GM19372 (cell line): Measurements from ENCODE around the gene AK2.
"Not testable (repeated sequence)": the region's sequence is repeated elsewhere in the genome, so short reads cannot be mapped to it uniquely, and the experiment has no call there.

Experiments
- ATAC-seq: cut with Tn5 transposase; IDR thresholded peaks from one replicate; pipeline ENCODE4 v1.9.1; 2021; ENCODE audit warnings: mild to moderate bottlenecking, low read depth, moderate library complexity; ENCODE audit not compliant: unreplicated experiment

Gene AK2

GRCh38 chr1:33036526-33037503 lies at the start of gene AK2:
Gene AK2 (minus strand): TSS chr1:33036883. CDS start chr1:33036828, 55 bp downstream.
- peak; percentile 98 for ATAC-seq

GRCh38 chr1:33086384-33086850 lies 49.7 kb upstream of the AK2 start:
- ATAC-seq = no peak

GRCh38 chr1:33085332-33085731 lies 48.6 kb upstream of the AK2 start:
- no peak for ATAC-seq

GRCh38 chr1:33082575-33083108 lies 46.0 kb upstream of the AK2 start:
- no peak for ATAC-seq

- ATAC-seq = no peak
These were observed 45.0 kb upstream of the AK2 start for GRCh38 chr1:33081554-33082305.

- peak; percentile 96 for ATAC-seq
These were observed 44.3 kb upstream of the AK2 start, which contains the start of gene AZIN2 for GRCh38 chr1:33080885-33081553. Gene AZIN2 (plus strand): TSS chr1:33081153. CDS start chr1:33082250, 1,097 bp downstream.

GRCh38 chr1:33080373-33080772 lies 43.7 kb upstream of the AK2 start:
- no peak for ATAC-seq

- no peak for ATAC-seq
These were observed 41.4 kb upstream of the AK2 start for GRCh38 chr1:33078030-33078591.

- ATAC-seq = no peak
These were observed 37.7 kb upstream of the AK2 start for GRCh38 chr1:33074193-33074945.

- ATAC-seq = no peak
These were observed 36.0 kb upstream of the AK2 start for GRCh38 chr1:33072707-33073106.

- ATAC-seq = no peak
These were observed 33.9 kb upstream of the AK2 start for GRCh38 chr1:33070628-33071027.

- ATAC-seq = not testable (repeated sequence)
These were observed 31.4 kb upstream of the AK2 start for GRCh38 chr1:33068108-33068507.

- not testable (repeated sequence) for ATAC-seq
These were observed 29.8 kb upstream of the AK2 start for GRCh38 chr1:33066477-33066876.

GRCh38 chr1:33065301-33065700 lies 28.6 kb upstream of the AK2 start:
- ATAC-seq = no peak

- ATAC-seq = not testable (repeated sequence)
These were observed 27.6 kb upstream of the AK2 start for GRCh38 chr1:33064284-33064683.

- ATAC-seq = no peak
These were observed 25.2 kb upstream of the AK2 start for GRCh38 chr1:33061834-33062233.

GRCh38 chr1:33060579-33061083 lies 23.9 kb upstream of the AK2 start:
- ATAC-seq = no peak

- no peak for ATAC-seq
These were observed 20.4 kb upstream of the AK2 start for GRCh38 chr1:33057095-33057494.

GRCh38 chr1:33056426-33056825 lies 19.7 kb upstream of the AK2 start:
- ATAC-seq = no peak
